ENCODE measurements around the gene PDZK1.
"Not testable (repeated sequence)": the region's sequence is repeated elsewhere in the genome, so short reads cannot be mapped to it uniquely, and the experiment has no call there.

PDZK1 gene

GRCh38 chr1:145656245-145656943 lies 50.8 kb downstream of the PDZK1 start:
- not testable (repeated sequence) for DNase-seq (ENCODE audit: low read depth)

- DNase-seq (ENCODE audit: low read depth): not testable (repeated sequence)
Measured at GRCh38 chr1:145643990-145644389, 63.2 kb downstream of the PDZK1 start.

GRCh38 chr1:145641886-145642285 lies 65.3 kb downstream of the PDZK1 start:
- DNase-seq (ENCODE audit: low read depth): not testable (repeated sequence)

- DNase-seq (ENCODE audit: low read depth): not testable (repeated sequence)
Measured at GRCh38 chr1:145636237-145636636, 70.9 kb downstream of the PDZK1 start.

GRCh38 chr1:145622177-145622576 lies 85.0 kb downstream of the PDZK1 start:
- DNase-seq (ENCODE audit: low read depth): not testable (repeated sequence)
